Measurements from ENCODE around the gene PRXL2A.
A peak's percentile ranks its signal among the peaks of the same experiment; 100 is the strongest.

DNA sequence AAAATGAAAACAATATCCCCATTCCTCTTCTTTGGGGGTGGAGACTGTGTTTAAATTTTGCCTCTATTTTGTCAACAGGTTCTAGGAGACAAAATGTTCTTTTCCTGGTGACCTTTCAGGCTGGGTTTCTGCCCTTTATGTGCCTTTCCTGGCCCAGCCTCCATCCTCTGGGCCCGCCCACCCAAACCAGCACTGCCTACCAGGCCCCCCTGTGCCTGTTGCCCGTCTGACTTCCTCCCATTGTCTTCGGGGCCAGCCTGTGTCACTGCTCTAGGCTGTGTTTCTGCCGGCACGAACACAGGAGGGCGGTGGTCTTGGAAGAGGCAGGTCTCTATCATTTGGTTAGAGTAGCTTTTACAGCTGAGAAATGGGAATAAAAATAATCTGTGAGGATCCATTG lies 59.7 kb downstream of the PRXL2A start:
- TF ChIP-seq, protein P1, sequence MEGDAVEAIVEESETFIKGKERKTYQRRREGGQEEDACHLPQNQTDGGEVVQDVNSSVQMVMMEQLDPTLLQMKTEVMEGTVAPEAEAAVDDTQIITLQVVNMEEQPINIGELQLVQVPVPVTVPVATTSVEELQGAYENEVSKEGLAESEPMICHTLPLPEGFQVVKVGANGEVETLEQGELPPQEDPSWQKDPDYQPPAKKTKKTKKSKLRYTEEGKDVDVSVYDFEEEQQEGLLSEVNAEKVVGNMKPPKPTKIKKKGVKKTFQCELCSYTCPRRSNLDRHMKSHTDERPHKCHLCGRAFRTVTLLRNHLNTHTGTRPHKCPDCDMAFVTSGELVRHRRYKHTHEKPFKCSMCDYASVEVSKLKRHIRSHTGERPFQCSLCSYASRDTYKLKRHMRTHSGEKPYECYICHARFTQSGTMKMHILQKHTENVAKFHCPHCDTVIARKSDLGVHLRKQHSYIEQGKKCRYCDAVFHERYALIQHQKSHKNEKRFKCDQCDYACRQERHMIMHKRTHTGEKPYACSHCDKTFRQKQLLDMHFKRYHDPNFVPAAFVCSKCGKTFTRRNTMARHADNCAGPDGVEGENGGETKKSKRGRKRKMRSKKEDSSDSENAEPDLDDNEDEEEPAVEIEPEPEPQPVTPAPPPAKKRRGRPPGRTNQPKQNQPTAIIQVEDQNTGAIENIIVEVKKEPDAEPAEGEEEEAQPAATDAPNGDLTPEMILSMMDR (IDR thresholded peaks at IDR 0.05 in 4 of 5, conservative IDR thresholded peaks at IDR 0.05 in 1 of 5), result no peak
- peak; percentile 13 to 51 for TF ChIP-seq POLR2A (IDR thresholded peaks at IDR 0.05)
